ENCODE data around the gene DYNLT2B.

DYNLT2B gene

GRCh38 chr3:196298521-196298920, 19.5 kb downstream of the DYNLT2B start:
- no peaks in the 10 kb centered on the region for H3K9me2 ChIP-seq (replicated peaks; ENCODE audit: low read depth, low read length)
- H3K9ac ChIP-seq (ENCODE audit: low read depth, low read length, poor library complexity, severe bottlenecking): no peak overlapping the region
- no peaks in the 10 kb centered on the region for H3K9me3 ChIP-seq (ENCODE audit: insufficient read depth, low read depth, low read length)
- H4K20me1 ChIP-seq (ENCODE audit: insufficient read depth, low read length, poor library complexity, severe bottlenecking): no peaks in the 10 kb centered on the region
- H3K27me3 ChIP-seq (ENCODE audit: insufficient read depth, low read length, poor library complexity, severe bottlenecking): no peaks in the 10 kb centered on the region
- no peaks in the 10 kb centered on the region for H3K79me2 ChIP-seq (ENCODE audit: insufficient read depth, low read length)
- no peak overlapping the region for H2AFZ ChIP-seq (ENCODE audit: low read length)
- H3K4me3 ChIP-seq (ENCODE audit: low read length, poor library complexity, severe bottlenecking): no peak overlapping the region
- no peaks in the 10 kb centered on the region for H3K4me1 ChIP-seq (ENCODE audit: insufficient read depth, low read length, poor library complexity, severe bottlenecking)
- no peaks in the 10 kb centered on the region for H3F3A ChIP-seq (ENCODE audit: low read depth)
- no peak overlapping the region for H3K4me2 ChIP-seq (ENCODE audit: low read depth, low read length, poor library complexity, severe bottlenecking)
- H3K36me3 ChIP-seq (ENCODE audit: insufficient read depth, low read length): no peaks in the 10 kb centered on the region
- TF ChIP-seq EZH2phosphoT487 (IDR thresholded peaks at IDR 0.05; ENCODE audit: borderline replicate concordance) (no peak), CTCF (conservative IDR thresholded peaks at IDR 0.05; ENCODE audit: low read length) (no peak)

GRCh38 chr3:196292286-196292923, 25.6 kb downstream of the DYNLT2B start:
- no peaks in the 10 kb centered on the region for H3F3A ChIP-seq (ENCODE audit: low read depth)
- H3K4me2 ChIP-seq (ENCODE audit: low read depth, low read length, poor library complexity, severe bottlenecking): no peak overlapping the region
- H3K27me3 ChIP-seq (ENCODE audit: insufficient read depth, low read length, poor library complexity, severe bottlenecking): no peaks in the 10 kb centered on the region
- no peaks in the 10 kb centered on the region for H3K36me3 ChIP-seq (ENCODE audit: insufficient read depth, low read length)
- no peaks in the 10 kb centered on the region for H4K20me1 ChIP-seq (ENCODE audit: insufficient read depth, low read length, poor library complexity, severe bottlenecking)
- H3K9ac ChIP-seq (ENCODE audit: low read depth, low read length, poor library complexity, severe bottlenecking): no peak overlapping the region
- no peaks in the 10 kb centered on the region for H3K4me1 ChIP-seq (ENCODE audit: insufficient read depth, low read length, poor library complexity, severe bottlenecking)
- TF ChIP-seq CTCF (conservative IDR thresholded peaks at IDR 0.05; ENCODE audit: low read length): no peak
- TF ChIP-seq EZH2phosphoT487 (IDR thresholded peaks at IDR 0.05; ENCODE audit: borderline replicate concordance): no peak
- no peak overlapping the region for H2AFZ ChIP-seq (ENCODE audit: low read length)
- H3K4me3 ChIP-seq (ENCODE audit: low read length, poor library complexity, severe bottlenecking): no peak overlapping the region
- H3K9me3 ChIP-seq (ENCODE audit: insufficient read depth, low read depth, low read length): no peaks in the 10 kb centered on the region
- peaks cover 4% of the 10 kb centered on the region; the same call in 1 of the 2 replicates for H3K79me2 ChIP-seq (ENCODE audit: insufficient read depth, low read length)
- H3K9me2 ChIP-seq (replicated peaks; ENCODE audit: low read depth, low read length): no peaks in the 10 kb centered on the region

- H3K4me2 ChIP-seq (ENCODE audit: low read depth, low read length, poor library complexity, severe bottlenecking): peak overlapping the region; percentile 86
- H3K9ac ChIP-seq (ENCODE audit: low read depth, low read length, poor library complexity, severe bottlenecking): peak overlapping the region; percentile 92
- H3K4me3 ChIP-seq (ENCODE audit: low read length, poor library complexity, severe bottlenecking): peak overlapping the region; percentile 89
- H3F3A ChIP-seq (ENCODE audit: low read depth): no peaks in the 10 kb centered on the region
- H3K27me3 ChIP-seq (ENCODE audit: insufficient read depth, low read length, poor library complexity, severe bottlenecking): no peaks in the 10 kb centered on the region
- H4K20me1 ChIP-seq (ENCODE audit: insufficient read depth, low read length, poor library complexity, severe bottlenecking): peaks cover 7% of the 10 kb centered on the region
- no peaks in the 10 kb centered on the region for H3K9me2 ChIP-seq (replicated peaks; ENCODE audit: low read depth, low read length)
- TF ChIP-seq EZH2phosphoT487 (IDR thresholded peaks at IDR 0.05; ENCODE audit: borderline replicate concordance) (no peak), CTCF (conservative IDR thresholded peaks at IDR 0.05; ENCODE audit: low read length) (no peak)
- peaks cover 44% of the 10 kb centered on the region for H3K79me2 ChIP-seq (ENCODE audit: insufficient read depth, low read length)
- peak overlapping the region; percentile 94 for H2AFZ ChIP-seq (ENCODE audit: low read length)
- peaks cover 23% of the 10 kb centered on the region for H3K4me1 ChIP-seq (ENCODE audit: insufficient read depth, low read length, poor library complexity, severe bottlenecking)
- no peaks in the 10 kb centered on the region for H3K36me3 ChIP-seq (ENCODE audit: insufficient read depth, low read length)
- no peaks in the 10 kb centered on the region for H3K9me3 ChIP-seq (ENCODE audit: insufficient read depth, low read depth, low read length)
Measured at GRCh38 chr3:196288141-196288460, 29.9 kb downstream of the DYNLT2B start.
